Measurements from ENCODE around the gene PDHB.

The PDHB gene

GRCh38 chr3:58433400-58434167 is at the start of gene PDHB:
Gene PDHB (minus strand): TSS chr3:58433832. CDS start chr3:58433809, 23 bp downstream.
- Mint-ChIP-seq H3K27me3 (no peaks in the 10 kb centered on the region), H3K4me1 (peaks cover 36% of the 10 kb centered on the region), H3K27ac (peak within 1 kb of the TSS; percentile 93), H3K36me3 (peaks cover 6% of the 10 kb centered on the region), H3K9me3 (no peaks in the 10 kb centered on the region), H3K4me3 (peak within 1 kb of the TSS; percentile 96)
- ATAC-seq = peak; percentile 99

- Mint-ChIP-seq H3K27me3 (peaks cover 15% of the 10 kb centered on the region), H3K36me3 (no peaks in the 10 kb centered on the region), H3K4me3 (peak overlapping the region; percentile 34), H3K27ac (peak overlapping the region; percentile 23), H3K4me1 (peaks cover 35% of the 10 kb centered on the region), H3K9me3 (peaks cover 2% of the 10 kb centered on the region)
- ATAC-seq = peak; percentile 74
Observed at GRCh38 chr3:58482917-58483636, 49.4 kb upstream of the PDHB start.

GRCh38 chr3:58480309-58480708 is 46.7 kb upstream of the PDHB start:
- Mint-ChIP-seq H3K4me1 (peaks cover 37% of the 10 kb centered on the region), H3K27ac (no peak overlapping the region), H3K36me3 (no peaks in the 10 kb centered on the region), H3K4me3 (no peak overlapping the region), H3K27me3 (no peaks in the 10 kb centered on the region), H3K9me3 (peaks cover 2% of the 10 kb centered on the region)
- ATAC-seq = no peak

GRCh38 chr3:58478781-58479180 is 45.1 kb upstream of the PDHB start:
- H3K27ac Mint-ChIP-seq = no peak overlapping the region
- no peaks in the 10 kb centered on the region for H3K27me3 Mint-ChIP-seq
- no peaks in the 10 kb centered on the region for H3K36me3 Mint-ChIP-seq
- H3K9me3 Mint-ChIP-seq = peaks cover 2% of the 10 kb centered on the region
- peaks cover 39% of the 10 kb centered on the region for H3K4me1 Mint-ChIP-seq
- no peak overlapping the region for H3K4me3 Mint-ChIP-seq
- ATAC-seq = no peak

- no peaks in the 10 kb centered on the region for H3K9me3 Mint-ChIP-seq
- H3K4me1 Mint-ChIP-seq = peaks cover 42% of the 10 kb centered on the region
- peak overlapping the region; percentile 70 for H3K27ac Mint-ChIP-seq
- no peaks in the 10 kb centered on the region for H3K27me3 Mint-ChIP-seq
- no peaks in the 10 kb centered on the region for H3K36me3 Mint-ChIP-seq
- ATAC-seq = peak; percentile 70
- H3K4me3 Mint-ChIP-seq = peak overlapping the region; percentile 43
Observed at GRCh38 chr3:58474967-58475578, 41.4 kb upstream of the PDHB start.

GRCh38 chr3:58474348-58474911 is 40.8 kb upstream of the PDHB start:
- Mint-ChIP-seq H3K4me1 (peaks cover 42% of the 10 kb centered on the region), H3K4me3 (peak overlapping the region; percentile 13), H3K36me3 (no peaks in the 10 kb centered on the region), H3K9me3 (no peaks in the 10 kb centered on the region), H3K27me3 (no peaks in the 10 kb centered on the region), H3K27ac (peak overlapping the region; percentile 70)
- ATAC-seq = peak; percentile 62

GRCh38 chr3:58473275-58473674 is 39.6 kb upstream of the PDHB start:
- H3K4me1 Mint-ChIP-seq = peaks cover 42% of the 10 kb centered on the region
- H3K36me3 Mint-ChIP-seq = no peaks in the 10 kb centered on the region
- H3K27me3 Mint-ChIP-seq = no peaks in the 10 kb centered on the region
- no peak overlapping the region for H3K4me3 Mint-ChIP-seq
- no peaks in the 10 kb centered on the region for H3K9me3 Mint-ChIP-seq
- peak overlapping the region; percentile 70 for H3K27ac Mint-ChIP-seq
- ATAC-seq = no peak

GRCh38 chr3:58471025-58471887 is 37.6 kb upstream of the PDHB start:
- no peaks in the 10 kb centered on the region for H3K36me3 Mint-ChIP-seq
- no peaks in the 10 kb centered on the region for H3K9me3 Mint-ChIP-seq
- peak overlapping the region; percentile 37 for H3K27ac Mint-ChIP-seq
- H3K4me1 Mint-ChIP-seq = peaks cover 37% of the 10 kb centered on the region
- H3K4me3 Mint-ChIP-seq = no peak overlapping the region
- no peaks in the 10 kb centered on the region for H3K27me3 Mint-ChIP-seq
- peak; percentile 85 for ATAC-seq

GRCh38 chr3:58470363-58471024 is 36.9 kb upstream of the PDHB start:
- Mint-ChIP-seq H3K4me1 (peaks cover 35% of the 10 kb centered on the region), H3K36me3 (no peaks in the 10 kb centered on the region), H3K27me3 (no peaks in the 10 kb centered on the region), H3K9me3 (no peaks in the 10 kb centered on the region), H3K4me3 (no peak overlapping the region), H3K27ac (no peak overlapping the region)
- no peak for ATAC-seq

GRCh38 chr3:58469096-58469495 is 35.5 kb upstream of the PDHB start:
- Mint-ChIP-seq H3K27ac (no peak overlapping the region), H3K4me1 (peaks cover 21% of the 10 kb centered on the region), H3K4me3 (no peak overlapping the region), H3K27me3 (no peaks in the 10 kb centered on the region), H3K9me3 (no peaks in the 10 kb centered on the region), H3K36me3 (no peaks in the 10 kb centered on the region)
- ATAC-seq = no peak

GRCh38 chr3:58466899-58467563 is 33.4 kb upstream of the PDHB start:
- Mint-ChIP-seq H3K27me3 (no peaks in the 10 kb centered on the region), H3K9me3 (no peaks in the 10 kb centered on the region), H3K4me1 (peaks cover 22% of the 10 kb centered on the region), H3K4me3 (no peak overlapping the region), H3K36me3 (no peaks in the 10 kb centered on the region), H3K27ac (no peak overlapping the region)
- no peak for ATAC-seq

GRCh38 chr3:58464866-58465265 is 31.2 kb upstream of the PDHB start:
- H3K4me1 Mint-ChIP-seq = peaks cover 6% of the 10 kb centered on the region
- no peak overlapping the region for H3K4me3 Mint-ChIP-seq
- H3K36me3 Mint-ChIP-seq = no peaks in the 10 kb centered on the region
- H3K27me3 Mint-ChIP-seq = no peaks in the 10 kb centered on the region
- H3K9me3 Mint-ChIP-seq = no peaks in the 10 kb centered on the region
- no peak overlapping the region for H3K27ac Mint-ChIP-seq
- no peak for ATAC-seq

- Mint-ChIP-seq H3K36me3 (no peaks in the 10 kb centered on the region), H3K4me1 (peaks cover 6% of the 10 kb centered on the region), H3K27me3 (no peaks in the 10 kb centered on the region), H3K27ac (peak overlapping the region; percentile 17), H3K9me3 (no peaks in the 10 kb centered on the region), H3K4me3 (peak overlapping the region; percentile 43)
- no peak for ATAC-seq
Observed at GRCh38 chr3:58463942-58464271, 30.3 kb upstream of the PDHB start.

Data from stimulated activated memory B cell treated with anti-CD40 and anti-IgM and Interleukin-4, amounts not matched to agents 10 μg/mL and 1 μg/mL and 100 μg/mL, for 72 hours (primary cell).